GM21528 (cell line): Measurements from ENCODE around the gene ANP32A.

ENCODE experiments used
- ATAC-seq: cut with Tn5 transposase; IDR thresholded peaks from one replicate; pipeline ENCODE4 v1.9.1; 2021; ENCODE audit warnings: mild to moderate bottlenecking, moderate library complexity; ENCODE audit not compliant: unreplicated experiment, low FRiP score

ANP32A gene

DNA sequence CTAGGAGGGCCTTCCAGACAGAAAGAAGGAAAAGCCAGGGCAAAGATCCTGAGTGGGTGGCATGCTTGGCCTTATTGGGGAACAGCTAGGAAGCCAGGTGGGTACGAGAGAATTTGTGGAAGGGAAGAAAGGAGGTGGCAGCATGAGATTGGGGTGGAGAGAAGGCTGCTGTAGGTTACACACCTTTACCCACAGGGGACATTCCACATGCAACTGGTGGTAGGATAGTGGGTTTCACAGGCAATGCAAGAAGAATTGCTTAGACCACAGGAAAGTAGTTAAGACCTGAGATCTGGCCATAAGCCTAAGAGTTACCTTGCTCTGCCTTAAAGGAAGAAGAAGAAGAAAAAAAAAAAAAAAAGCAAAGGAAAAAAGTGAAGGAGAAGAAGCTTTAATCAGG lies 19.8 kb downstream of the ANP32A start:
- no peak for ATAC-seq

- ATAC-seq: no peak
Observed at GRCh38 chr15:68798346-68799094, 22.2 kb downstream of the ANP32A start.

GRCh38 chr15:68797599-68798345 lies 22.9 kb downstream of the ANP32A start:
- no peak for ATAC-seq

GRCh38 chr15:68797191-68797590 lies 23.5 kb downstream of the ANP32A start:
- no peak for ATAC-seq

GRCh38 chr15:68796576-68796975 lies 24.1 kb downstream of the ANP32A start:
- no peak for ATAC-seq

DNA sequence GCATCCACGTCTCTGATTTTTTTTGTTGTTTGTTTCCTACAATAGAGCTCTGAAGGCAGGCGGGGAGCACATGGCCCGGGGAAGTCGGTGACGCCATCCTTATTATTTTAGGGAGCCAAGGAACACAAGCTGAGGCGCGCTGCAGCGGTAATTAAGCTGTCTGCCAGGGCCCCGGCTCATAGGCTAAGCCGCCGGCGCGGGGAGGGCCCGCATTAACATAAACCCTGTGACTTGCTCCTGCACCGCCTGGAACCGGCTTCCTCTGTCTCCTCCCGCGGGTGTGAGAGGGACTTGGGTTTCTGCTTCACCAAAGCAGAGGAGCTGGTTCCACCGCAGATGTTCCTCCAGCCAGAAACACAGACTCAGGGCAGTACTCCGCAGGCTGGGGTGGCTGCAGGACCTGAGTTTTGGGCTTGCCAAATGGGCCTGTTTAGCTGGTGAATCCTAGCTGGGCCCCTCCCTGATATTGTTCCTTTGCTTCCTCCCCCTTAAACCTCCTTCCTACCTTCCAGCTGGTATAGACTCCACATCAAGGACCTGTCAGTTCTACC lies 25.3 kb downstream of the ANP32A start:
- ATAC-seq: peak; percentile 45

- ATAC-seq: no peak
Observed at GRCh38 chr15:68794863-68795262, 25.8 kb downstream of the ANP32A start.

DNA sequence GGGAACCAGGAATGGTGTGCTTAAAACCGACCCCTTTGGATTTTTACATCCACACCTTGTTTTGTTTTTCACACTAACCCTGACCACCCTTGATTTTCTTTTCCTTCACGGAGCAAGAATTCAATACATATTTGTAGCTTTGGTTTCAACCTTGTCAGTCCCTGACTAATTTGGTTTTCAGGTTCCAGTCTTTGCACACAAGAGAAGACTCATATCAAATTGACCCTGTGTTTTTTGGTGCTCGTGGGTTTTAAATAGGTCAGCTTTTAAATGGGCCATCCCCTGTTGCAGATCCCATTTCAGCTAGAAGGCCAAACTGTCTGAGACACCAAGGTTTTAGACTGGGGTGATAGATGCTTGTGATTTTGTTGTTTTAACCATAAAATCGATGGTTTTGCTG lies 26.4 kb downstream of the ANP32A start:
- ATAC-seq: no peak

DNA sequence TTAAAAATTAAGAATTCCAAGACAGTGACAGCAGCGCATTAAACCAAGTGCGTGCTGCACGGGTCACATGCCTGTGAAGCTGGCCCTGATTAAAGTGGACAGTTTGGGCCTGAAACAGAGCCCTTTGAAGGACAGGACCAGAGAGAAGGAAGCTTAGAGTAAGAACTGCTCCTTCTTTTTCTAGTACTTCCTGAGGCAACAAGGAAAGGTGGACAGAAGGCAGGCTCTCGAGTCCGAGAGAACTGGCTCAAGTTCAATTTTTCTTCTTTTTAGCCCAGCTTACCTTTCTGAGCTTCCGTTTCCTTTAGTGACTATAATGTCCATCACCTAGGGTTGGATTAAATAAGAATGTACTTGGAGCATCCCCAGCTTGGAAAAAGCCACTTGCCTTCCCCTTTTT lies 26.9 kb downstream of the ANP32A start:
- no peak for ATAC-seq

- no peak for ATAC-seq
Observed at GRCh38 chr15:68792901-68793766, 27.6 kb downstream of the ANP32A start.

DNA sequence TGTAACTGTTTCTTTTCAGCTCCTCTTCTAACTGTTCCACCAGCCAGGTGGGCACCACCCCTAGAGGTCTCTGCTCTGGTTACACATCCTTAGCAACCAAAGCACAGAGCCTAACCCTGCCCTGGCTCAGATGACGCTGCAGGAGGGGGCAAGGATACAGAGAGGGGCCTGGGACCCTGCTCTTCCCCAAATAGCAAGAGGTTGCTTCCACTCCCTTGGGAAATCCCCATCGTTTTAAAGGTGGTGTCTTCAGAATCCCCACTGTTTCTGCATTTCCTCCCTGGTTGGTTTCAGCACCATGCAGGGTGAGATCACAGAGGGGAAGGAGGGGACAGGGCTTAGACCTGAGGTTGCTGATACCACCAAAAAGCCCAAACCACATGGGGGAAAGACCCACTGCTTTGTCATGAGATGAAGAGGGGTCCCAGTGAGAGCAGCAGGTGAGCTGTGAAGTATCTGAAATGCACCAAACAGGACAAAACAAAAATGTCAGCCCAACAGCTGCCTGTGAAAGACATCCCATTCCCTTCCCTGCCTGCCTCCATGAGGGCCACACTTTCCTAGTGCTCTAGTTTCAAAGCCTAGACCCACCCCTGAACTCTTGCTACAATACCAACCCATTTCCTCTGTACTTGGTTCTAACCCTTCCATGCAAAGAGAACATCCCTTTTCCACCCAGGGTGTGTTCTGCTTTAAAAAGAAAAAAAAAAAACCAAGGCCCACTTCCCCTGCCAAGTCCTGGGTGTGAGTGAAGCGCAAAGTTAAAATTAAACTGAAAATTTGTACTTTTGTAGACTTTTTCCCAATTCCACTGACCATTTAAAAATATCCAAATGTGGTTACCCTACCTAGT lies 29.0 kb downstream of the ANP32A start:
- peak; percentile 65 for ATAC-seq

- no peak for ATAC-seq
Observed at GRCh38 chr15:68790910-68791309, 29.8 kb downstream of the ANP32A start.

DNA sequence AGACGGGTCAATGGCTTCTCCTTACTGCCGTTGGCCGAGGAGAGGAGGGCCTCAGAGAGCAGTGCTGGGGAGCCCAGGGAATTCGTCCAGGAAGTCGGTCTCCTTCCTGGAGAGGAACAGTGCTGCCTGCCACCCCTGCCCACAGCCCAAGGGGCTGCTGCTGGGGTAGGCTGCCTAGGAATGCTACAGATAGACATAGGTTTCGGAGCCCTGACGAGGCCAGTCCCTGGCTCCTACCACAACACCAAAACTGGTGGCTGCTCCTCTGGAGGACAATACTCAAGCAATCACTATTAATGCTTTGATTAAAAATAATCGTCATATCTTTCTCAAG lies 30.5 kb downstream of the ANP32A start:
- ATAC-seq: no peak

DNA sequence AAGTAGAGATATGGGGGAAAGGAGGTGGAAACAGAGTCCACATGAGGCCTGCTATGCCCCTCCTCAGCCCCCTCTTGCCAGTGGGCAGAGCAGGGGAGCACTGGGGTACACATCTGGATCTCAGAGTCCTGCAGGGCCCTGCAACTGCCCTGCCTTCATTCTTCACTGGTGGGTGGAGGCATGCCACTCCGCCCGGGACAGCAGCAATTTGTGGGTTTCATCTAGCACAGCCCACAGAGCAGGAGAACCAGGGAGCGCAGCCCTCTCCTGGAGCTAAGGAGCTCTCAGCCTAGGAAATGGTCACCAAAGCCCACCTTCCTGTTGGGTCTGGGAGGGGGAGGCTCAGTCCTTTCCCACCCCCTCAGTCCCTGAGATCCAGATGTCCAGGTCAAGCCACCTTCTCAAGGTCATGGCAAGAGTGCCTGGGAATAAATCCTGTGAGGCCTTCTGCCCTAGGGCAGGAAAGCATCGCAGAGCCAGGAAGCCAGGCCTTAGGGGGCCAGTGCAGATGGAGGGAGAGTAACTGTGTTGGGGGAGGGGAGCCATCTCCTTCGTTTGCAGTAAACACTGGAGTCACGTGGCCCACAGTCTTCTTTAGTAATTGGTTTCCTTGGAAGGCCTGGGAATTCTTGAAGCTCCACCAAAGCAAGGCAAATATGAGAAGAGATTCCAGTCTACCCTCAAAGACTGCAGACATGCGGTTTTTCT lies 31.0 kb downstream of the ANP32A start:
- ATAC-seq: no peak

GRCh38 chr15:68789091-68789490 lies 31.6 kb downstream of the ANP32A start:
- no peak for ATAC-seq

- ATAC-seq: no peak
Observed at GRCh38 chr15:68788264-68788624, 32.5 kb downstream of the ANP32A start.

- no peak for ATAC-seq
Observed at GRCh38 chr15:68787609-68788263, 33.0 kb downstream of the ANP32A start.

DNA sequence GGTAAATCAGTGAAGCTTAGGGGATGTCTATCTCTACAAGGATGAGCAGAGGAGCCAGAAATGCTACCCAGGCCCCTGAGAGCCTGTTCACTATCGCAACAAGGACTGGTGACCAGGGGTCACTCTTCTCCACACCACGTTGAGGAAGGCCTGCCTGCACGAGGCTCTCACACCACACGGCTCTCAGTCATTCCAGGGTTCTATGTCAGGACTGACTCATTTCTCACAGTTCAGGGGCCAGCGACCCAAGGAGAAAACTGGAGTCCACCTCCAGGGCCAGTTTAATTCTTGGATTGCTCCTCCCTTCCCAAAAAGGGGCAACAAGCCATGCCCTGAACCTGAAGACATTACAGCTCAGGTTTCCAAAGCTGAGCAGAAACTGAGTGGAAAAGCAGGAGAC lies 33.9 kb downstream of the ANP32A start:
- no peak for ATAC-seq

DNA sequence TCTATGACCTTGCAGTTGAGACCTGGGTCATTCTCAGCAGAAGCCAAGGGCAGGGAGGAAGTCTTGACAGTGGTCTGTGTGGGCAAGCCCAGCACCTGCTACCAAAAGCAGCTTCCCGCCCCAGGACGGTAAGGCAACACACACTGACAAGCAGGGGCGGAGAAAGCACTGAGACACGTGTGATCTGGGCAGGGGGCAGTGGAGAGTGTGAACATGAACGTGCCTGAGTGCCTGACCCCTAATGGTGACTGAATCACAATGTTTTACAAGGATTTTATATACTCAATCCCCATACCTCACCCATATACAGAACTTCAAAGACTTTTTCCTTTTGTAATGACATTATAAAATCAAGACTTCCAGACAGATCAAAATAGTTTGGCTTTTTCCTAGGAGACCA lies 35.2 kb downstream of the ANP32A start:
- ATAC-seq: no peak
